Measurements from ENCODE around the gene GAD2.
A peak's percentile ranks its signal among the peaks of the same experiment; 100 is the strongest.

GAD2 gene

GRCh38 chr10:26225322-26225721 is 8.7 kb downstream of the GAD2 start:
- DNase-seq: no peak

- no peak for DNase-seq
Measured at GRCh38 chr10:26227786-26228185, 11.2 kb downstream of the GAD2 start.

DNA sequence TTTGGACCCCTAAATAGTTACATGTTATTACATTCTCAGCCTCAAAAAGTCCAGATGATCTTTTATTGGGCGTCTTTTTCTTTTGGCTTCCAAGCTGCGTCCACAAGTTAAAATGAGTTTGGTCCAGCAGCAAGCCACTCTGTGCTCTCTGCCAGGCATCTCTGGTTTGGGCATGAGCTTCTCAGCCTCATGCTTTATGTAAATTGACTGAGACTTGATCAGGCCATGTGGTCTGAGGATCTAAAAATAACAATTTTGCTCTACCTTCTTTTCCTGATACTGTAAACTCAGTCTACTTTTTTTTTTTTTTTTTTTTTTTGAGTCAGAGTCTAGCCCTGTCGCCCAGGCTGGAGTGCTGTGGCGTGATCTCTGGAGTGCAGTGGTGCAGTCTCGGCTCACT is 15.6 kb downstream of the GAD2 start:
- DNase-seq: no peak

DNA sequence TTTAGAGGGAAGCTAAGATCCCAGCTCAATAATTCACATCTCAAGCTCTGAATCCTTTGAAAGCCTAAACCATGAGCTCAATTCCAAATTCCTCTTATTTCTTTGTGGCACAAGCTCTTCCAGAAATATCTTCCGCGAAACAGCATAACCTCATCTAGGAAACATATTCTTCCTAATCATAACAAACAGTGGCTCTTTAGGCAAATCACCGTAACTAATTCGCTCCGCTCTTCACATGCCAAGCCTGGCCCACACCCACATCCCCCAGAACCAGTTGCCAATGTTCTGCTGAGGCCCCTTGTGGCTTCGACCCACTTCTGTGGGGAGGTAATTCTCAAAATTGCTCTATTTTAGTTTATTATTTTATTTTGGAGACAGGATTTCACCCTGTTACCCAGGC is 19.2 kb downstream of the GAD2 start:
- no peak for DNase-seq

- DNase-seq: no peak
Measured at GRCh38 chr10:26238378-26238777, 21.8 kb downstream of the GAD2 start.

GRCh38 chr10:26242706-26243350 is 26.3 kb downstream of the GAD2 start:
- peak; percentile 67 for DNase-seq

GRCh38 chr10:26243351-26243720 is 26.8 kb downstream of the GAD2 start:
- no peak for DNase-seq

- no peak for DNase-seq
Measured at GRCh38 chr10:26249681-26250080, 33.1 kb downstream of the GAD2 start.

- no peak for DNase-seq
Measured at GRCh38 chr10:26251925-26252324, 35.4 kb downstream of the GAD2 start.

DNA sequence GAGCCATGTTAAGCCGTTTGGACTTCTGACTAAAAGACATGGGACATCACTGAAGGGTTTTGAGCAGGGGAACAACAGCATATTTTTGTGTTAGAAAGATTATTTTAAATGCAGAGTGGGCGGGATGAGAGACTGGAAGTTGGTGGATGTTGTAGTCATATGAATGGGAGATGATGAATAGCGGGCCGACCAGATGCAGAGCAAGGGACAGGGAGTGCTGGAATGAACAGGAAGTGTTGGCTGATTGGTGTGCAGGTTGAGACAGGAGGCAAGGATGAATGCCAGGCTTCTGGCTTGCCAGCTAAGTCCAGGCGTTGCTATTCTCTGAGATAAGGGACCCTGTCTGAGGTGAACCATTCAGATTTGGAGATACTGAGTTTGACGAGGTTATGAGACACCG is 38.0 kb downstream of the GAD2 start:
- DNase-seq: no peak

GRCh38 chr10:26259341-26259740 is 42.8 kb downstream of the GAD2 start:
- DNase-seq: no peak

DNA sequence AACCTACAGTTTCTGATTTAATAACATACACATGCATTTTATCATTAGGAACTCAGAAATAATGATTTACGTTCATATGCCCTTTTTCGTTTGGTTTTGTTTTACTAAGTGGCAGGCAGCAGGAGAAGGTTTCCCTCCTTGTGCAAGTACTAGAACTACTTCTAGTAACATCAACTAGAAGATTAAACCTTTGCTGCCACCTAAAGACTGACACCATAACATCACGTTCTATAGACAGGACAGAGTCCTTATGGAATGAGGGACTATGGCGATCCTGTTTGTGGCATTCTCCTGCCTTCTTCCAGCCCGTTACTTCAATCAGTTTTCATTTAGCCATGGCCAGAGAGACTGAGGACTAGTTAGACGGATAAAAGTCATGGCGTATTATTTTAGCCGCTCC is 53.2 kb downstream of the GAD2 start:
- peak; percentile 38 for DNase-seq

- DNase-seq: no peak
Measured at GRCh38 chr10:26274391-26274790, 57.8 kb downstream of the GAD2 start.

DNA sequence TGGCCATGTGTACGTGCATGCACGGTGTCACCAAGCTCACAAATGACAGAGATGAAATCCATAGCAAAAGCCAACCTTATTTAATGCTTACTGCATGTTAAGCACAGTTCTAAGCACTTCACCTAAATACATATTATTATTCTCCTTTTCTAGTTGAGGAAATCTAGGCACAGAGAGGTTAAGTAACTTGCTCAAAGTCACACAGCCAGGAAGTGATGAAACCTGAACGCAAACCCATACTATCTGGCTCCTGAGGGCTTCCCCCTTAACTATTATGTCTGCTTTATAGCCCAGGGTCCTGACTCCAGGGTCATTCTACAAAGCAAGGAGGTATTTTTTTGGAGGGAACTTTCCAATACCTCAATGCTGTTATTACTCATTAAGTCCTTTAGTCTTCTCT is 61.7 kb downstream of the GAD2 start:
- DNase-seq: no peak

GRCh38 chr10:26290236-26290635 is 73.7 kb downstream of the GAD2 start:
- no peak for DNase-seq

DNA sequence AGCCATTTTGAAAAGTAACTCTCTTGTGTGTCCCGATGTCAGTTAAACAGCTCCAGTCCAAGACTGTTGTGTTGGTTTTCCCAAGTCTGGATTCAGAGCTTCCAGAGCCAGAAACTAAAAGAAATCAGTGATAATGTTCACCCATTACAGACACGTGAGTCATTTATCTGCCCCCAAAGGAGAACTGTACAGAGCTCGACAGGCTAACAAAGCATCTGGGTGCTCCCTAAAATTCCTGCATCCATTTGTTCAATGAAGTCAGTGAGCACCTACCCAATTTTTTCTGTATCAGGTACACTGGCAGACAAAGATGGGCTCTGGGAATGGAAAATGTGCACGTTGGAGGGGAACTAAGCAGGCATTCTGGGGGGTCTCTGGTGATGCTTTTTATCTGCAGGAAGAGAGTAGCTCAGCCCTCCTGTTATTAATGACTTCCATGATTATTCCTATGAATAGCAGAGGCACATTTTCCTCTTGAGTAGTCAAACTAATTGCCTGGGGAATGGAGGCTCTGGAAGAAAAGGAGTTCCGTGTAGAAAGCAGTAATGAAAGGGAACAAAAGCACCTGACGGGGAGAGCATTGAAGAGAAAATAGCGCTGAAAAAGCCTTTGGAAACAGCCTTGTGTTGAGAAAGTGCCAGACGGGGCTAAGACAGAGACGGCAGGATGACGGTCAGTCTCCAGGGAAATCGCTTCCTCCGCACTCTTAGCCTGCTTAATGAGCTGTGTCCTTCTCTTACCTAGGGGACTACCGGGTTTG is 75.3 kb downstream of the GAD2 start:
- DNase-seq: no peak

DNA sequence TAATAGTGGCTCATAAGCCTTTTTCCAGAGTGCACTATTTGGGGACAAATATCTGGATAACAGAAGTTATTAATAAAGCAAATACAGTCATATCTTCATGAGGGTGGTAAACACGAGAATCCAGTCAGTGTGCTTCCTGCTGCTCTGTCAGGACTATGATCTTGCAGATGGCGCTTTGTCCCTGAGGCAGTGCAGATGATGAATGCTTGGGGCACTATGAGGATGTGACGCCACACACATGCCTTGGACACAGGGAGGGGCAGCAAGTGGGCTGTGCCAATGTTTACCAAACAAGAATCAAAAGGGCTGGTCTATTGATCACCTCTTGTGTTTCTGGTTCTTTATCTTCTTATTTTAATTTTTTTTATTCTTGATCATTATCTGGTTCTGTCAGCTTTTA is 79.8 kb downstream of the GAD2 start:
- no peak for DNase-seq

GRCh38 chr10:26300001-26300400 is 83.4 kb downstream of the GAD2 start:
- DNase-seq: no peak

- no peak for DNase-seq
Measured at GRCh38 chr10:26303366-26303765, 86.8 kb downstream of the GAD2 start.

DNA sequence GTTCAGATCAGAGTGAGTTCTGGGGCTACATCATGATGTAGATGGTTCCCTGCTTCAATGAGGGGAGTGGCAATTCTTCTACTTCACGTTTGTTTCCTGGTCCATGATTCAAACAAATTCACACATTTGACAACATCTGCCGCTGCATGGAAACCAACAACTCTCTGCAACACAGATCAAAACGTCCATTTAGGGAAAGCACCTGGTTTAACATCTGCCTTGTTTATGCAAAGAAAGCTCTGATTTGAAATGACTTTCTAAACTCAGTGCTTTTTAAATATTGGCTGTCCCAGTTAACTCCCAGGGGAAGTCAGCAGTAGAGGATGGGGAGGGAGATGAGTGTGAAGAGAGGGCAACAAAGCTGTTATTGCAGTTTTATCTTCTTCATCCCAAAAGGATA is 93.8 kb downstream of the GAD2 start:
- DNase-seq: no peak

GRCh38 chr10:26311383-26311940 is 94.9 kb downstream of the GAD2 start:
- DNase-seq: no peak

- no peak for DNase-seq
Measured at GRCh38 chr10:26314265-26315013, 97.9 kb downstream of the GAD2 start.

GRCh38 chr10:26318672-26319071 is 102.1 kb downstream of the GAD2 start:
- no peak for DNase-seq

GRCh38 chr10:26323219-26323618 is 106.6 kb downstream of the GAD2 start:
- no peak for DNase-seq

All from NCI-H748 treated with DMSO at 0.1 percent for 48 hours (cell line).